Kidney (tissue), 14 donors: ENCODE data around the gene LUC7L. TPM values are rescaled to one million over a fixed set of nuclear protein-coding genes. Genes with fewer than 3 reads are reported as not detected.

Experiments used
- DNase-seq, 5 donors: peaks; one replicate each; pipeline ENCODE4 v3.0.0-alpha.2; 2013 to 2020
- FAIRE-seq: peaks from 2 replicates; lab custom pipeline; 2012; peaks lifted over from hg19 to GRCh38; lab: Jason Lieb, UNC
- H3K27ac ChIP-seq, 2 donors: one replicate each; pipeline ENCODE4 v1.7.0; 2013; ENCODE audit warnings: low read depth in 2 of 2, low read length in 2 of 2, inconsistent platforms in 1 of 2
- H3K27me3 ChIP-seq: one replicate; pipeline ENCODE4 v1.7.1; 2013; ENCODE audit warnings: low read length, inconsistent platforms; ENCODE audit not compliant: control insufficient read depth, insufficient read depth
- H3K36me3 ChIP-seq, 3 donors: one replicate each; pipeline versions ENCODE4 v1.7.0 to v1.7.1; 2013; ENCODE audit warnings: low read length in 3 of 3, control low read depth in 1 of 3, inconsistent platforms in 1 of 3; ENCODE audit not compliant: insufficient read depth in 3 of 3, control insufficient read depth in 2 of 3
- H3K4me1 ChIP-seq, 3 donors: one replicate each; pipeline versions ENCODE4 v1.7.0 to v1.7.1; 2013; ENCODE audit warnings: low read length in 3 of 3, inconsistent platforms in 1 of 3, low read depth in 1 of 3; ENCODE audit not compliant: control insufficient read depth in 2 of 3, insufficient read depth in 2 of 3
- H3K4me3 ChIP-seq, 3 donors: one replicate each; pipeline versions ENCODE4 v1.7.0 to v1.8.1; 2013; ENCODE audit warnings: low read length in 3 of 3, control low read depth in 1 of 3, inconsistent platforms in 1 of 3
- H3K9ac ChIP-seq, 3 donors: one replicate each; pipeline versions ENCODE4 v1.7.0 to v1.7.1; 2013; ENCODE audit warnings: low read length in 3 of 3, control low read depth in 1 of 3, inconsistent platforms in 1 of 3
- H3K9me3 ChIP-seq, 3 donors: one replicate each; pipeline versions ENCODE4 v1.7.0 to v1.7.1; 2013; ENCODE audit warnings: low read length in 3 of 3, control low read depth in 1 of 3, inconsistent platforms in 1 of 3; ENCODE audit not compliant: control insufficient read depth in 2 of 3, insufficient read depth in 1 of 3
- CTCF ChIP-seq: IDR thresholded peaks from 3 replicates; pipeline ENCODE4 v1.5.1; 2012; ENCODE audit warnings: mild to moderate bottlenecking, moderate library complexity, borderline replicate concordance; ENCODE audit not compliant: insufficient read depth; ENCODE audit errors: extremely low read depth
- intact Hi-C: fragments of 100-400 bp; cut with DNase I; formaldehyde crosslinking; loops from one replicate; pipeline ENCODE4 v1.11.1; 2022
- polyA plus RNA-seq: library from polyadenylated mRNA; stranded (reverse); fragments of 350-450 nt; fragmentation: Illumina TruSeq; extraction: RNeasy Lipid Tissue Mini Kit (QIAGEN cat#74804); gene quantifications from one replicate; pipeline ENCODE4 v1.2.3, GENCODE V29; 2014; ENCODE audit warnings: low read depth, low replicate concordance; ENCODE audit not compliant: insufficient read depth
- total RNA-seq: library from RNA; stranded (reverse); fragmentation: NEBNext Ultra II Directional; extraction: Animal tissue kit (Norgen Biotek cat#: 25700); gene quantifications from one replicate; pipeline ENCODE4 v1.2.1, GENCODE V29; 2021
- donor health status: control.
- donor health status: control.
- donor health status: control.
- donor health status: control.
- donor health status: control.
- donor health status: DM: yes; HTN: yes; CAD: no.
- donor health status: Normal renal cell carcinoma (clear cell type).

The LUC7L gene
- total and polyA plus RNA-seq, 2 donors from 2014 or later = 56.3 to 72.0 TPM

GRCh38 chr16:144797-145252, 84.4 kb downstream of the LUC7L start:
- no peaks in the 10 kb centered on the region for H3K9me3 ChIP-seq
- H3K9ac ChIP-seq = no peak overlapping the region
- H3K36me3 ChIP-seq = no peaks in the 10 kb centered on the region
- no peaks in the 10 kb centered on the region for H3K4me1 ChIP-seq
- intact Hi-C loops = no loop called here
- no peak overlapping the region for H3K27ac ChIP-seq
- no peak overlapping the region for H3K4me3 ChIP-seq
- FAIRE-seq (no peak), DNase-seq (no peak)
- H3K27me3 ChIP-seq = no peaks in the 10 kb centered on the region
- no peak for TF ChIP-seq CTCF

- DNase-seq (no peak), FAIRE-seq (no peak)
- Histone ChIP-seq H3K9me3 (no peaks in the 10 kb centered on the region), H3K27ac (no peak overlapping the region), H3K36me3 (no peaks in the 10 kb centered on the region), H3K27me3 (no peaks in the 10 kb centered on the region), H3K4me1 (no peaks in the 10 kb centered on the region), H3K9ac (no peak overlapping the region), H3K4me3 (no peak overlapping the region)
- no peak for TF ChIP-seq CTCF
- intact Hi-C loops = no loop called here
Observed at GRCh38 chr16:143456-143855, 85.8 kb downstream of the LUC7L start.

- H3K9ac ChIP-seq = no peak overlapping the region
- no peaks in the 10 kb centered on the region for H3K27me3 ChIP-seq
- no peak for FAIRE-seq
- no peak overlapping the region for H3K4me3 ChIP-seq
- DNase-seq = no peak
- no peaks in the 10 kb centered on the region for H3K4me1 ChIP-seq
- no peak for TF ChIP-seq CTCF
- H3K9me3 ChIP-seq = no peaks in the 10 kb centered on the region
- H3K36me3 ChIP-seq = no peaks in the 10 kb centered on the region
- no peak overlapping the region for H3K27ac ChIP-seq
- intact Hi-C loops = no loop called here
Observed at GRCh38 chr16:143047-143446, 86.2 kb downstream of the LUC7L start.

- no peaks in the 10 kb centered on the region for H3K27me3 ChIP-seq
- FAIRE-seq = no peak
- H3K4me3 ChIP-seq = no peak overlapping the region
- no peak for TF ChIP-seq CTCF
- H3K9ac ChIP-seq = no peak overlapping the region
- DNase-seq = no peak
- H3K9me3 ChIP-seq = no peaks in the 10 kb centered on the region
- no peak overlapping the region for H3K27ac ChIP-seq
- H3K4me1 ChIP-seq = no peaks in the 10 kb centered on the region
- no peaks in the 10 kb centered on the region for H3K36me3 ChIP-seq
- intact Hi-C loops = no loop called here
Observed at GRCh38 chr16:142405-142967, 86.8 kb downstream of the LUC7L start.
